Measurements from ENCODE around the gene FAM241B.
A peak's percentile ranks its signal among the peaks of the same experiment; 100 is the strongest.

The FAM241B gene

GRCh38 chr10:69634759-69635425 is 4.8 kb downstream of the FAM241B start:
- no peak for DNase-seq

GRCh38 chr10:69635428-69636272 is 5.6 kb downstream of the FAM241B start:
- DNase-seq = no peak

- no peak for DNase-seq
Observed at GRCh38 chr10:69636273-69636575, 6.2 kb downstream of the FAM241B start.

GRCh38 chr10:69636626-69637605 is 6.9 kb downstream of the FAM241B start:
- DNase-seq = peak; percentile 10

GRCh38 chr10:69638642-69639041 is 8.6 kb downstream of the FAM241B start:
- DNase-seq = no peak

- peak; percentile 65 for DNase-seq
Observed at GRCh38 chr10:69639291-69640195, 9.5 kb downstream of the FAM241B start.

GRCh38 chr10:69640196-69640980 is 10.3 kb downstream of the FAM241B start:
- DNase-seq = no peak

- no peak for DNase-seq
Observed at GRCh38 chr10:69641261-69641980, 11.4 kb downstream of the FAM241B start.

GRCh38 chr10:69642747-69643146 is 12.7 kb downstream of the FAM241B start:
- no peak for DNase-seq

GRCh38 chr10:69643779-69644657 is 14.0 kb downstream of the FAM241B start:
- no peak for DNase-seq

GRCh38 chr10:69644658-69645295 is 14.7 kb downstream of the FAM241B start:
- DNase-seq = peak; percentile 4

- DNase-seq = no peak
Observed at GRCh38 chr10:69645296-69646184, 15.5 kb downstream of the FAM241B start.

- no peak for DNase-seq
Observed at GRCh38 chr10:69646185-69647060, 16.4 kb downstream of the FAM241B start.

- DNase-seq = no peak
Observed at GRCh38 chr10:69647126-69647525, 17.1 kb downstream of the FAM241B start.

GRCh38 chr10:69647819-69648218 is 17.8 kb downstream of the FAM241B start:
- no peak for DNase-seq

GRCh38 chr10:69648461-69648860 is 18.4 kb downstream of the FAM241B start:
- DNase-seq = no peak
